MCF 10A (cell line): ENCODE measurements around the gene AGRP. TPM values are rescaled to one million over a fixed set of nuclear protein-coding genes. Genes with fewer than 3 reads are reported as not detected.

Source experiments
- BruUV-seq: library from RNA; stranded (reverse); fragments of 400-500 nt; replicated peaks from 2 replicates; lab custom pipeline; 2021; lab: Mats Ljungman, UMichigan
- CTCF ChIA-PET: fragments of 300-600 bp; sonication (Branson Sonifier 250); formaldehyde crosslinking; extraction: SDS; loops from one replicate; lab custom pipeline; 2021; ENCODE audit warnings: antibody characterized with exemption, inconsistent platforms; lab: Yijun Ruan, JAX
- POLR2A ChIA-PET: fragments of 300-600, 350-650 bp; sonication (Branson Sonifier 250); formaldehyde crosslinking; extraction: SDS; loops from one replicate; lab custom pipeline; 2020; ENCODE audit warnings: antibody characterized with exemption, inconsistent platforms; lab: Yijun Ruan, JAX
- DNase-seq: peaks from one replicate; pipeline ENCODE4 v3.0.0-alpha.2; 2018; ENCODE audit not compliant: unreplicated experiment
- H3K27ac Mint-ChIP-seq: one replicate; pipeline ENCODE4 v1.8.0; 2022; ENCODE audit warnings: mild to moderate bottlenecking, low read depth, mixed read lengths; ENCODE audit not compliant: unreplicated experiment
- H3K27me3 Mint-ChIP-seq: one replicate; pipeline ENCODE4 v1.8.0; 2022; ENCODE audit warnings: mixed read lengths; ENCODE audit not compliant: insufficient read depth, unreplicated experiment
- H3K36me3 Mint-ChIP-seq: one replicate; pipeline ENCODE4 v1.8.0; 2022; ENCODE audit warnings: mild to moderate bottlenecking, moderate library complexity, mixed read lengths; ENCODE audit not compliant: insufficient read depth, unreplicated experiment
- H3K4me1 Mint-ChIP-seq: one replicate; pipeline ENCODE4 v1.8.0; 2022; ENCODE audit warnings: mixed read lengths; ENCODE audit not compliant: insufficient read depth, unreplicated experiment
- H3K4me3 Mint-ChIP-seq: one replicate; pipeline ENCODE4 v1.8.0; 2022; ENCODE audit warnings: mild to moderate bottlenecking, moderate library complexity, mixed read lengths; ENCODE audit not compliant: unreplicated experiment
- H3K9me3 Mint-ChIP-seq: one replicate; pipeline ENCODE4 v1.8.0; 2022; ENCODE audit warnings: mixed read lengths; ENCODE audit not compliant: unreplicated experiment
- intact Hi-C: fragments of 100-400 bp; cut with micrococcal nuclease; formaldehyde crosslinking; loops from 2 replicates; pipeline ENCODE4 v1.14.1; 2022
- total RNA-seq: library from RNA; stranded (reverse); gene quantifications from 2 replicates; pipeline ENCODE4 v1.2.3, GENCODE V29; 2022
- TF ChIP-seq, protein P1 (sequence below): fragments of 200-600 bp; IDR thresholded peaks from one replicate; pipeline ENCODE4 v1.8.0; 2022; ENCODE audit warnings: antibody characterized with exemption, mild to moderate bottlenecking; ENCODE audit not compliant: unreplicated experiment

The AGRP gene
- total RNA-seq, 1 experiment from 2014 or later: not detected

DNA sequence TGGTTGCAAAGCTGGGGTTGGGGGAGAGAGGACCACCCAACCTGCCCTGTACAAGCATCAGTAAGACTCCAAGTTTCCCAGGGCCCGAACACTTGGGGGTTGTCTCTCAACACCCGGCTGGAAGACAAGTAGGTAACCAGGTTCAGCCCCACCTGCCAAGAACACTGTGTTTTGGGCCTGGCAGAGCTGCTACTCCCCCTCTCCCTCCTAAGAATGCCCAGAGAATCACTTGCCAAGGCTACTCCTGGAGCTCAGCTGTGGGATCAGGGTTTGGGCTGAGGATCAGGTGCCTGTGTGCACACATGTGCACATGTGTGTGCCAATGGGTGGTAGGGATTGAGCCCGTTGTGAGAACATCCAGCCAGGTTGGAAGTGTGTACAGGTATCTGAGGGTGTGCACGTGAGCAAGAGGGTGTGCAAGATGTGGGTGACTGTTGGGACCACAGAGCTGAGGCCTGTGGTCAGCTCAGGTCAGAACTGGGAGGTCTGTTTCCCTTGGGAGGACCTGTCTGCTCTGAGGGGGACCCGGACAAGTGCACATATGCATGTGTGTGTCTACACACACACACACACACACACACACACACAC is 50.1 kb downstream of the AGRP start:
- ChIA-PET CTCF (interaction anchor here (1.2 to 2.4 kb wide), 2 partner anchors 17 to 173 kb away, joined by 4 to 11 read pairs; no protein-coding TSS in a partner anchor), POLR2A (no interaction called here)
- Mint-ChIP-seq H3K4me1 (peaks cover 14% of the 10 kb centered on the region), H3K4me3 (no peak overlapping the region), H3K36me3 (peaks cover 18% of the 10 kb centered on the region), H3K27ac (no peak overlapping the region), H3K9me3 (no peaks in the 10 kb centered on the region), H3K27me3 (no peaks in the 10 kb centered on the region)
- DNase-seq: no peak
- BruUV-seq: no TSS peak
- intact Hi-C loops: no loop called here
- TF ChIP-seq, protein P1, sequence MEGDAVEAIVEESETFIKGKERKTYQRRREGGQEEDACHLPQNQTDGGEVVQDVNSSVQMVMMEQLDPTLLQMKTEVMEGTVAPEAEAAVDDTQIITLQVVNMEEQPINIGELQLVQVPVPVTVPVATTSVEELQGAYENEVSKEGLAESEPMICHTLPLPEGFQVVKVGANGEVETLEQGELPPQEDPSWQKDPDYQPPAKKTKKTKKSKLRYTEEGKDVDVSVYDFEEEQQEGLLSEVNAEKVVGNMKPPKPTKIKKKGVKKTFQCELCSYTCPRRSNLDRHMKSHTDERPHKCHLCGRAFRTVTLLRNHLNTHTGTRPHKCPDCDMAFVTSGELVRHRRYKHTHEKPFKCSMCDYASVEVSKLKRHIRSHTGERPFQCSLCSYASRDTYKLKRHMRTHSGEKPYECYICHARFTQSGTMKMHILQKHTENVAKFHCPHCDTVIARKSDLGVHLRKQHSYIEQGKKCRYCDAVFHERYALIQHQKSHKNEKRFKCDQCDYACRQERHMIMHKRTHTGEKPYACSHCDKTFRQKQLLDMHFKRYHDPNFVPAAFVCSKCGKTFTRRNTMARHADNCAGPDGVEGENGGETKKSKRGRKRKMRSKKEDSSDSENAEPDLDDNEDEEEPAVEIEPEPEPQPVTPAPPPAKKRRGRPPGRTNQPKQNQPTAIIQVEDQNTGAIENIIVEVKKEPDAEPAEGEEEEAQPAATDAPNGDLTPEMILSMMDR: no peak

Other genes starting within 250 kb of the AGRP start
- gene FHOD1, start 236.1 kb downstream of the AGRP start, total RNA-seq: 12.1 and 14.7 TPM in 2 replicates
- 0.40 and 1.4 TPM in 2 replicates for gene SLC9A5, start 234.6 kb downstream of the AGRP start, total RNA-seq
- gene PLEKHG4, start 204.0 kb downstream of the AGRP start, total RNA-seq: 30.4 and 32.7 TPM in 2 replicates
- not detected in 2 replicates for gene KCTD19, start 156.8 kb downstream of the AGRP start, total RNA-seq
- not detected in 2 replicates for gene LRRC36, start 156.7 kb downstream of the AGRP start, total RNA-seq
- gene TPPP3, start 90.0 kb downstream of the AGRP start, total RNA-seq: not detected in 2 replicates
- gene ZDHHC1, start 67.1 kb downstream of the AGRP start, total RNA-seq: 5.9 and 7.6 TPM in 2 replicates
- gene HSD11B2, start 52.4 kb downstream of the AGRP start, total RNA-seq: 0.42 and 0.86 TPM in 2 replicates
- gene ATP6V0D1, start 2.4 kb downstream of the AGRP start, total RNA-seq: 50.5 and 50.7 TPM in 2 replicates
- gene RIPOR1, start 45.3 kb upstream of the AGRP start, total RNA-seq: 43.2 and 69.1 TPM in 2 replicates
- gene CTCF, start 79.0 kb upstream of the AGRP start, total RNA-seq: 29.7 and 40.6 TPM in 2 replicates
- gene CARMIL2, start 161.6 kb upstream of the AGRP start, total RNA-seq: 1.6 and 1.9 TPM in 2 replicates
- 26.1 and 33.6 TPM in 2 replicates for gene ACD, start 176.7 kb upstream of the AGRP start, total RNA-seq
- 3.2 and 4.5 TPM in 2 replicates for gene PARD6A, start 177.4 kb upstream of the AGRP start, total RNA-seq
- gene ENKD1, start 183.2 kb upstream of the AGRP start, total RNA-seq: 12.8 and 14.5 TPM in 2 replicates
- gene C16orf86, start 183.3 kb upstream of the AGRP start, total RNA-seq: 0.54 and 0.65 TPM in 2 replicates
- gene GFOD2, start 235.8 kb upstream of the AGRP start, total RNA-seq: 14.8 and 19.0 TPM in 2 replicates